OCI-LY7 (cell line): ENCODE results near the gene AFG1L. TPM values are rescaled to one million over a fixed set of nuclear protein-coding genes. Genes with fewer than 3 reads are reported as not detected.
"Not testable (repeated sequence)": the region's sequence is repeated elsewhere in the genome, so short reads cannot be mapped to it uniquely, and the experiment has no call there.

Experiments
- BruUV-seq: library from RNA; stranded (reverse); fragments of 400-500 nt; replicated peaks from 2 replicates; lab custom pipeline; 2021; lab: Mats Ljungman, UMichigan
- CTCF ChIA-PET: fragments of 300-600 bp; sonication (Branson Sonifier 250); formaldehyde crosslinking; loops from one replicate; lab custom pipeline; 2022; ENCODE audit warnings: antibody characterized with exemption; ENCODE audit not compliant: unreplicated experiment; lab: Charles Lee
- POLR2A ChIA-PET: fragments of 300-600 bp; sonication (Branson Sonifier 250); formaldehyde crosslinking; loops from one replicate; lab custom pipeline; 2022; ENCODE audit warnings: antibody characterized with exemption; lab: Charles Lee
- DNase-seq: peaks from one replicate; pipeline ENCODE4 v3.0.0-alpha.2; 2015; ENCODE audit warnings: low spot score
- H2AFZ ChIP-seq: fragments of 200-600 bp; sonication (generic), shearing (Covaris generic); 2 replicates; pipeline ENCODE4 v1.6.1; 2014; ENCODE audit warnings: mild to moderate bottlenecking, antibody characterized with exemption, low read length, moderate library complexity
- H3K27ac ChIP-seq: fragments of 200-600 bp; sonication (generic); 2 replicates; pipeline ENCODE4 v1.5.1; 2014; ENCODE audit warnings: mixed run types, low read depth, mild to moderate bottlenecking, moderate library complexity, low read length, inconsistent platforms; ENCODE audit not compliant: poor library complexity, severe bottlenecking
- H3K36me3 ChIP-seq: fragments of 200-600 bp; sonication (generic); 2 replicates; pipeline ENCODE4 v1.6.1; 2014; ENCODE audit warnings: mild to moderate bottlenecking, antibody characterized with exemption, low read length, moderate library complexity, mixed read lengths; ENCODE audit not compliant: insufficient read depth
- H3K4me1 ChIP-seq: fragments of 200-600 bp; sonication (generic); 2 replicates; pipeline ENCODE4 v1.5.1; 2014; ENCODE audit warnings: mild to moderate bottlenecking, low read length; ENCODE audit not compliant: insufficient read depth, poor library complexity, severe bottlenecking
- H3K4me2 ChIP-seq: fragments of 200-600 bp; sonication (generic); 2 replicates; pipeline ENCODE4 v1.6.1; 2014; ENCODE audit warnings: mild to moderate bottlenecking, low read length
- H3K4me3 ChIP-seq: fragments of 200-600 bp; sonication (generic); 2 replicates; pipeline ENCODE4 v1.5.1; 2014; ENCODE audit warnings: mild to moderate bottlenecking, low read depth, low read length; ENCODE audit not compliant: poor library complexity, severe bottlenecking
- H3K79me2 ChIP-seq: fragments of 200-600 bp; sonication (generic); 2 replicates; pipeline ENCODE4 v1.6.1; 2016; ENCODE audit warnings: low read depth, mild to moderate bottlenecking, low read length, moderate library complexity, mixed read lengths; ENCODE audit not compliant: insufficient read depth
- H3K9me2 ChIP-seq: fragments of 200-600 bp; sonication (generic); 2 replicates; pipeline ENCODE4 v1.6.1; 2016; ENCODE audit warnings: mild to moderate bottlenecking, low read length, mixed read lengths; ENCODE audit not compliant: insufficient read depth
- H3K9me3 ChIP-seq: fragments of 200-600 bp; sonication (generic); 2 replicates; pipeline ENCODE4 v1.6.1; 2014; ENCODE audit warnings: mild to moderate bottlenecking, mixed run types, low read length, mixed read lengths
- H4K20me1 ChIP-seq: fragments of 200-600 bp; sonication (generic); 2 replicates; pipeline ENCODE4 v1.6.1; 2014; ENCODE audit warnings: mild to moderate bottlenecking, antibody characterized with exemption, low read length, moderate library complexity, mixed read lengths; ENCODE audit not compliant: insufficient read depth
- CTCF ChIP-seq: fragments of 200-600 bp; sonication (generic); conservative IDR thresholded peaks from 2 replicates; pipeline ENCODE4 v1.5.1; 2014; ENCODE audit warnings: mild to moderate bottlenecking, antibody characterized with exemption, low read length, moderate library complexity, mixed read lengths
- EZH2phosphoT487 ChIP-seq: fragments of 200-600 bp; sonication (generic); IDR thresholded peaks from 2 replicates; pipeline ENCODE4 v1.6.1; 2018; ENCODE audit warnings: low read depth, borderline replicate concordance, mild to moderate bottlenecking, mixed run types, antibody characterized with exemption, low read length, moderate library complexity, mixed read lengths
- intact Hi-C: fragments of 100-400 bp; cut with micrococcal nuclease; formaldehyde crosslinking; loops from one replicate; pipeline ENCODE4 v1.10.0; 2022; ENCODE audit not compliant: unreplicated experiment
- total RNA-seq, 2 experiments: library from RNA; depleted of rRNA in 1 of 2; stranded (reverse); fragments of >200 nt in 1 of 2; shearing (Covaris generic) in 1 of 2; gene quantifications; 2 replicates each; pipeline ENCODE4 v1.2.3, GENCODE V29; 2014 to 2022

The AFG1L gene
- total RNA-seq, 2 experiments from 2014 or later: 8.9 to 9.0 TPM

- H3K36me3 ChIP-seq: no peaks in the 10 kb centered on the region
- no peak overlapping the region for H3K4me3 ChIP-seq
- no peak overlapping the region for H3K4me2 ChIP-seq
- H3K9me3 ChIP-seq: no peaks in the 10 kb centered on the region
- no peak for DNase-seq
- H3K4me1 ChIP-seq: no peaks in the 10 kb centered on the region
- H4K20me1 ChIP-seq: no peaks in the 10 kb centered on the region
- no peak for TF ChIP-seq CTCF
- TF ChIP-seq EZH2phosphoT487: no peak
- intact Hi-C loops: no loop called here
- no TSS peak for BruUV-seq
- no peak overlapping the region for H3K27ac ChIP-seq
- no peaks in the 10 kb centered on the region for H3K79me2 ChIP-seq
- H3K9me2 ChIP-seq: no peaks in the 10 kb centered on the region
- H2AFZ ChIP-seq: no peak overlapping the region
- ChIA-PET POLR2A (interaction anchor here (0.6 to 0.8 kb wide), 2 partner anchors 14 to 658 kb away, joined by 3 read pairs; no protein-coding TSS in a partner anchor), CTCF (interaction anchor here (0.5 kb wide), 1 partner anchor 227 kb away, joined by 3 read pairs; no protein-coding TSS in a partner anchor)
Observed at GRCh38 chr6:108407904-108408827, 113.3 kb downstream of the AFG1L start.

- Histone ChIP-seq H3K9me2 (no peaks in the 10 kb centered on the region), H3K27ac (no peak overlapping the region), H3K4me3 (no peak overlapping the region), H3K4me2 (no peak overlapping the region), H3K4me1 (no peaks in the 10 kb centered on the region), H4K20me1 (no peaks in the 10 kb centered on the region), H3K9me3 (no peaks in the 10 kb centered on the region), H2AFZ (no peak overlapping the region), H3K79me2 (no peaks in the 10 kb centered on the region), H3K36me3 (no peaks in the 10 kb centered on the region)
- BruUV-seq: no TSS peak
- no peak for DNase-seq
- TF ChIP-seq EZH2phosphoT487: no peak
- no peak for TF ChIP-seq CTCF
- ChIA-PET CTCF (no interaction called here), POLR2A (interaction anchor here (0.6 to 0.8 kb wide), 2 partner anchors 13 to 657 kb away, joined by 3 read pairs; no protein-coding TSS in a partner anchor)
- intact Hi-C loops: no loop called here
Observed at GRCh38 chr6:108408861-108409260, 114.0 kb downstream of the AFG1L start.

- H2AFZ ChIP-seq, H4K20me1 ChIP-seq, H3K9me2 ChIP-seq, DNase-seq, H3K36me3 ChIP-seq, H3K9me3 ChIP-seq, H3K4me3 ChIP-seq, BruUV-seq, POLR2A ChIA-PET, CTCF ChIA-PET, H3K4me1 ChIP-seq, H3K79me2 ChIP-seq, H3K4me2 ChIP-seq, intact Hi-C loops, H3K27ac ChIP-seq: not testable (repeated sequence)
Observed at GRCh38 chr6:108416047-108416833, 121.4 kb downstream of the AFG1L start.
